ENCODE data around the gene MEGF11.

The MEGF11 gene

DNA sequence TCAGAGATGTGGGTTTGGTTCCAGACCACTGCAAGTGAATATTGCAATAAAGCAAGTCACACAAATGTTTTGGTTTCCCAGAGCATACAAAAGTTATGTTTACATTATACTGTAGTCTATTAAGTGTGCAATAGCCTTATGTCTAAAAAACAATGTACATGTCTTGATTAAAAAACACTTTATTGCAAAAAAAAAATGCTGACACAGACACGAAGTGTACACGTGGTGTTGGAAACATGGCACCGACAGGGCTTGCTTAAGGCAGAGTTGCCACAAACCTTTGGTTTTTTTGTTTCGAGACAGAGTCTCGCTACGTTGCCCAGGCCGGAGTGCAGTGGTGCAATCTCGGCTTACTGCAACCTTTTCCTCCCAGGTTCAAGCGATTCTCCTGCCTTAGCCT, 334.2 kb downstream of the MEGF11 start:
- H3K27ac ChIP-seq, result no peak overlapping the region
- H3K9ac ChIP-seq (ENCODE audit: insufficient read length), result no peak overlapping the region
- H3K9me3 ChIP-seq (ENCODE audit: low read depth, low read length), result no peaks in the 10 kb centered on the region
- no peaks in the 10 kb centered on the region for H3K36me3 ChIP-seq (ENCODE audit: insufficient read depth, low read length)
- TF ChIP-seq POLR2AphosphoS5 (IDR thresholded peaks at IDR 0.05; ENCODE audit: borderline replicate concordance, low read depth, low read length), result no peak
- no peak for TF ChIP-seq EZH2 (IDR thresholded peaks at IDR 0.05)
- no peak for TF ChIP-seq FOXP2 (optimal IDR thresholded peaks at IDR 0.05; ENCODE audit: control extremely low read depth, extremely low read length, insufficient read depth)
- DNase-seq (ENCODE audit: low read depth, low spot score), result no peak
- H3K4me3 ChIP-seq, result no peak overlapping the region

DNA sequence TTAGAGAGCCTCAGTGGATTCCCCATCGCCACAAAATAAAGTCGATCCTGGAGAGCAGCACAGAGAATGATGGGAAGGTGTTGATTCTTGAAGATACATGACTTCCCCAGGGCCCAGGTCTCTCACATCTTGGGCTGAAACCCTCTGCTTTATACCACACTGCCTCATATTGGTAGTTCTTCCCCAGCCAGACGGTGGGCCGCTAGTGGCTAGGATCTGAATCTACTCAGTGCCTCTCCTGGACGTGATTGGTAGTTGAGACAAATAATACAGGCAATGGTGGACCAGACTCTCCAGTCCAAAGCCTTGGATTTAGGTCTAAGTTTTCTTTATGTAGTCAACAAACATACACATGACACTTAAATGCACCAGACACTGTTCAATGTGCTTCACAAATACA, 334.6 kb downstream of the MEGF11 start:
- Histone ChIP-seq H3K9me3 (ENCODE audit: low read depth, low read length) (no peaks in the 10 kb centered on the region), H3K36me3 (ENCODE audit: insufficient read depth, low read length) (no peaks in the 10 kb centered on the region), H3K27ac (no peak overlapping the region), H3K9ac (ENCODE audit: insufficient read length) (no peak overlapping the region), H3K4me3 (no peak overlapping the region)
- TF ChIP-seq FOXP2 (optimal IDR thresholded peaks at IDR 0.05; ENCODE audit: control extremely low read depth, extremely low read length, insufficient read depth), result no peak
- TF ChIP-seq POLR2AphosphoS5 (IDR thresholded peaks at IDR 0.05; ENCODE audit: borderline replicate concordance, low read depth, low read length), result no peak
- TF ChIP-seq EZH2 (IDR thresholded peaks at IDR 0.05), result no peak
- DNase-seq (ENCODE audit: low read depth, low spot score), result no peak

DNA sequence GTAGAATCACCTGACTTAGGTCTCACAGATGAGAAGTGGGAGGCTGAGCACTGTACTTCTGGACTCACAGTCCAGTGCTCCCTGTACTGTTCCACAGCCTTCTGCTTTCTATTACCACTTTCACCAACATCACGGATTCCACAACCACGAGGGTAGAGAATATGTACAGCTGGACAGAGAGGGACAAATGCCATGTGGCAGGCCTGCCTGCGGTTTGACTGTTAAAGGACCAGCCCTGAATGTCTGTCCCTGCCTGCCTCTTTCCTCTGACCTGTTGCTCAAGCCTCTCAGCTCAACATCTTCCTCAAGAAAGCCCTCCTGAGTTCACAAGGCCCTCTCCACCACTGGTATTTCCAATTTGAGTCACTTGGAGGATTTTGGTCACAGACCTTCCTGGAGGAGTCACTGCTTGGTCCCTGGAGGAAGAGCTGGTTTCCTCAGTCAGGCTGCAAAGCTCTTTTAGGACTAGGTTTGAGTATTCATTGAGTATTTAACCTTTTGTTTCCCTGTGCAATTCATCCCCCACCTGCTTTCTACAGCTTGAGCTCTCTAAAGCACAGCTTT, 335.1 kb downstream of the MEGF11 start:
- no peak overlapping the region for H3K27ac ChIP-seq
- DNase-seq (ENCODE audit: low read depth, low spot score), result no peak
- no peaks in the 10 kb centered on the region for H3K36me3 ChIP-seq (ENCODE audit: insufficient read depth, low read length)
- H3K9me3 ChIP-seq (ENCODE audit: low read depth, low read length), result no peaks in the 10 kb centered on the region
- H3K9ac ChIP-seq (ENCODE audit: insufficient read length), result no peak overlapping the region
- H3K4me3 ChIP-seq, result no peak overlapping the region
- TF ChIP-seq POLR2AphosphoS5 (IDR thresholded peaks at IDR 0.05; ENCODE audit: borderline replicate concordance, low read depth, low read length) (no peak), EZH2 (IDR thresholded peaks at IDR 0.05) (no peak), FOXP2 (optimal IDR thresholded peaks at IDR 0.05; ENCODE audit: control extremely low read depth, extremely low read length, insufficient read depth) (no peak)

DNA sequence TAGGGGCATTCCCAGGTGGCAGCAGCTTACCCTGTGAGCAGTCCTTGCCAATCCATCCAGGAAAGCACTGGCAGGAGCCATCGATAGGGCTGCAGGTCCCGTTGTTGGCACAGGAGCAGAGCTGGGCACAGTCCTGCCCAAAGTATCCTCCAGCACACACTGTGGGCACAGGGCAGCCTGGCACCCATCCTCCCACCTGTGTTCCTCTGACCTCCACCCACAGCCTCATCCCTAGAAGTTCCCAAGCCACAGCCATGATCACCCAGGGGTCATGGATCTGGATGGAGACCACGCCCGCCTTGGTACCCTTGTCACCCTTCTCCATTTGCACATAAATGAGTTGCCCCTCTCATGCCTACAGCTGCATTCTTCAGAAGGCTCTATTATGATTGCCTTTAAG, 335.6 kb downstream of the MEGF11 start:
- TF ChIP-seq FOXP2 (optimal IDR thresholded peaks at IDR 0.05; ENCODE audit: control extremely low read depth, extremely low read length, insufficient read depth), result no peak
- TF ChIP-seq EZH2 (IDR thresholded peaks at IDR 0.05), result no peak
- TF ChIP-seq POLR2AphosphoS5 (IDR thresholded peaks at IDR 0.05; ENCODE audit: borderline replicate concordance, low read depth, low read length), result no peak
- Histone ChIP-seq H3K9ac (ENCODE audit: insufficient read length) (no peak overlapping the region), H3K27ac (no peak overlapping the region), H3K4me3 (no peak overlapping the region), H3K36me3 (ENCODE audit: insufficient read depth, low read length) (no peaks in the 10 kb centered on the region), H3K9me3 (ENCODE audit: low read depth, low read length) (no peaks in the 10 kb centered on the region)
- no peak for DNase-seq (ENCODE audit: low read depth, low spot score)

DNA sequence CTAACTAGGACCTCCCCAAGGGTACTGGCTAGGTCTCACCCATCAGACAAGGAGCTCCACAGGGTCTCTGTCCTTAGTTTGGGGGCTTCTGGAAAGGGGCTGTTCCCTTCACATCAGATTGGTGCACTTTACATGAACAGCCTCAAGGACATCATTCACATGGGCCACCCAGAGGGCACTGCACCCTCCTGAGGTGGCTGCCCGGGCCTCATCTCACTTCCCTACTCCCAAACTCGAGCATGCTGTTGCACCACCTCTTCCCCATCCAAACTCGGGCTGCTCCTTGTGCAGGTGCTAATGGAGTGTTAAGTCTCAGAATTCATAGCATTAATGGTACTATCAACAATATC, 336.2 kb downstream of the MEGF11 start:
- H3K4me3 ChIP-seq, result no peak overlapping the region
- DNase-seq (ENCODE audit: low read depth, low spot score), result no peak
- H3K9me3 ChIP-seq (ENCODE audit: low read depth, low read length), result no peaks in the 10 kb centered on the region
- no peak for TF ChIP-seq POLR2AphosphoS5 (IDR thresholded peaks at IDR 0.05; ENCODE audit: borderline replicate concordance, low read depth, low read length)
- TF ChIP-seq EZH2 (IDR thresholded peaks at IDR 0.05), result no peak
- H3K27ac ChIP-seq, result no peak overlapping the region
- no peak overlapping the region for H3K9ac ChIP-seq (ENCODE audit: insufficient read length)
- H3K36me3 ChIP-seq (ENCODE audit: insufficient read depth, low read length), result no peaks in the 10 kb centered on the region

DNA sequence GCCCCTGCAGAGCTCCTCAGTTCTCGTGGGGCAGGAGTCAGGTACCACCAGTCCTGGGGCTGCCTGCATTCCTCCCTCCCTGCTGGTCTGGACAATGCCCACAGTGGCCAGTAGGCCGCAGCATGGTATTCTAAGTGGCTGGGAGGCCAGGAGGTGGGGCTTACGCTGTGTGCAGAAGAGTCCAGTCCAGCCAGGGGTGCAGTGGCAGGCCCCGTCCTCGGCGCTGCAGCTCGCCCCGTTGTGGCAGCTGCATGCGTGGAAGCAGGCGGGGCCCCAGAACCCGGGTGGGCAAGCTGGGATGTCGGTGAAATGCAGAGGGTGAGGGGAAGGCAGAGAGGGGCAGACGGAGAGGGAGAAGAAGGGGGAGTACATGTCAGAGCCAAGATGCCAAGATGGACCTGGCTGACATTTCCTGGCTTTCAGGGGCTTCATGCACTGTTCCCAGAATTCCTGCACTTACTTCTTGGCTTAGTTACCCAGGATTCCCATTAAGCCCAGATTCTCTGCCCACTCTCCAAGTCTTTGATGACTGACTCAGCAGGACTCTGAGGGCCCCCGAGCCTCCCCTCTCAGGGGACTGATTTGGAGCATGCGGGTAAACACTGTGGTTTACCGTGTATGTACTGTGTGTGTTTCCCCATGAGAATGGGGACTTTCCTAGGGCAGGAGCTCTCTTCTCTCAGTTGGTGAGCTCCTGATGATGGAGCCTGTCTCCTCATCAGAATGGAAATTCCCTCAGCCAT, 336.7 kb downstream of the MEGF11 start:
- TF ChIP-seq FOXP2 (optimal IDR thresholded peaks at IDR 0.05; ENCODE audit: control extremely low read depth, extremely low read length, insufficient read depth) (peak; percentile 58), POLR2AphosphoS5 (IDR thresholded peaks at IDR 0.05; ENCODE audit: borderline replicate concordance, low read depth, low read length) (no peak)
- Histone ChIP-seq H3K9ac (ENCODE audit: insufficient read length) (no peak overlapping the region), H3K4me3 (no peak overlapping the region), H3K36me3 (ENCODE audit: insufficient read depth, low read length) (no peaks in the 10 kb centered on the region), H3K9me3 (ENCODE audit: low read depth, low read length) (no peaks in the 10 kb centered on the region), H3K27ac (no peak overlapping the region)
- no peak for DNase-seq (ENCODE audit: low read depth, low spot score)

DNA sequence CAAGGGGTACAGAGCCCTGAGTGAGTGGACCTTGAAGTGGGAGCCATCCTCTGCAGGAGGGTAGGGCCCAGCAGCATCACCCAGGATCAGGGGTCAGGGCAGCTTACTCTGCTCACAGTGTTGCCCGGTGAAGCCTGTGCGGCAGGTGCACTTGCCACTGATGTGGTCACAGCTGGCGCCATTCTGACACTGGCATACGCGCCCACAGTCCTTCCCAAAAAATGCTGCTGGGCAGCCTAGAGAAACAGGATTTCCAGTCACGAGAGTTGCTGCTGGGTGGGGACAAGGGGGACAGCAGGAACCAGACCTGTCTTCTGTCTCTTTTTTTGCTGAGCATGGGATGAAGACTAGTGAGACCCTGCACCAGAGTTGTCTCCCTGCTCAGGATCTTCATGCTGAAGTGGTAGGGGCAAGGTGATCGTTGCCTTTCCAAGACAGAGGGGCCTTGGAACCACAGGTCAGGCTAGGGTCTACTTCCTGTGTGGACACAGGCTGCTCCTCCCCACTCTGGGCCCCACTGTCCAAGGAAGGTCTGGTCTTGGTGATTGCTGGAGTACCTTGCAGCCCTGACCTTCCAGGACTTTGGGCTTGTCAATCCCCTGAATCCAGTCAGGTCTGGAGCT, 337.4 kb downstream of the MEGF11 start:
- Histone ChIP-seq H3K36me3 (ENCODE audit: insufficient read depth, low read length) (no peaks in the 10 kb centered on the region), H3K27ac (no peak overlapping the region), H3K9me3 (ENCODE audit: low read depth, low read length) (no peaks in the 10 kb centered on the region), H3K4me3 (no peak overlapping the region), H3K9ac (ENCODE audit: insufficient read length) (no peak overlapping the region)
- no peak for TF ChIP-seq EZH2 (IDR thresholded peaks at IDR 0.05)
- no peak for TF ChIP-seq FOXP2 (optimal IDR thresholded peaks at IDR 0.05; ENCODE audit: control extremely low read depth, extremely low read length, insufficient read depth)
- no peak for TF ChIP-seq POLR2AphosphoS5 (IDR thresholded peaks at IDR 0.05; ENCODE audit: borderline replicate concordance, low read depth, low read length)
- no peak for DNase-seq (ENCODE audit: low read depth, low spot score)

DNA sequence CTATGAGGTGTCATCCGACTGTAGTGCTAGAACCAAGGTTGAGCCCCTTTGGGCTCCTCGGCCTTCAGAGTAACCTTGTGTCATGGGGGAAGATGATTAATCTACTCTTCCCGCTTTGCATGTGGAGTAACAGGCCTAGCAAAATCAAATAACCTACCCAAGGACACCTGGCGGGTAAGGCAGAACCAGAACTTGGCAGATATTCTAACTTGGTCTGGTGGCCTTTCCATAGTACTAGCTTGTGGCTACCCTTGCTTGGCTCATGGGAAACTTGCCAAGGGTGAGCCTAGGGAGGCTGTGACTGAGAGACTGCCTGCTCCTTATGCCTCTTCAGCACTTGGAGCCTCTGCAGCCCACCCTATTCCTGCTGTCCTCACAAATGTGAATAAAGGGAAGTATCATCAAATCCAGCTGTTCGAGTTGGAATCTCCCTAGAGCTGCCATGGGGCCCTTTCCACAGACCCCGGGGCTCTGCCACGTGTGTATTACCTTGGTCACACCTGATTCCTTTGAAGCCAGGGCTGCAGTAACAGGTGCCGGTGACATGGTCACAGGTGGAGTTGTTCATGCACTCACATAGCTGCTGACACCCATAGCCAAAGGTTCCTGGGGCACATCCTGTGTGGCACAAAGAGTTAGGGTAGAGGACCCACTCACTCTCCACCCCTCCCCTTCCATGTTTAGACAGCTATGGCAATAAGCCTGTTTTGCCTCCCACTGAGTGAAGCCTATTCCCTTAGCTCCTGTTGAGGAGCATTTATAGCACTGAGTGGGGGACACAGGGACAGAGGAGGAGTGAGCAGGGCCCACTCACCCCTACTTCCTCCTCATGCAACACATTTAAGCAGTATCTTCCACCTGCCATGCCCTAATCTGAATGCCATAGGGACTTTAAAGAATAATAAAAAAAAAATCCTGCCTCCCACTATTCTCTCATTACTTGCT, 338.3 kb downstream of the MEGF11 start:
- no peaks in the 10 kb centered on the region for H3K9me3 ChIP-seq (ENCODE audit: low read depth, low read length)
- no peak overlapping the region for H3K9ac ChIP-seq (ENCODE audit: insufficient read length)
- H3K4me3 ChIP-seq, result no peak overlapping the region
- H3K36me3 ChIP-seq (ENCODE audit: insufficient read depth, low read length), result no peaks in the 10 kb centered on the region
- no peak overlapping the region for H3K27ac ChIP-seq
- no peak for DNase-seq (ENCODE audit: low read depth, low spot score)
- TF ChIP-seq EZH2 (IDR thresholded peaks at IDR 0.05) (no peak), FOXP2 (optimal IDR thresholded peaks at IDR 0.05; ENCODE audit: control extremely low read depth, extremely low read length, insufficient read depth) (no peak), POLR2AphosphoS5 (IDR thresholded peaks at IDR 0.05; ENCODE audit: borderline replicate concordance, low read depth, low read length) (no peak)
